WTC11 (cell line): ENCODE results near the gene GOLGA7B. TPM values are rescaled to one million over a fixed set of nuclear protein-coding genes. Genes with fewer than 3 reads are reported as not detected.

Experiments used
- ATAC-seq: fragments of 200-7000 bp; cut with Tn5 transposase; 2 replicates; pipeline ENCODE4 v1.10.0; 2021; ENCODE audit warnings: mild to moderate bottlenecking, moderate library complexity
- CTCF ChIA-PET: fragments of 300-600 bp; sonication (Branson Sonifier 250); formaldehyde crosslinking; loops from one replicate; lab custom pipeline; 2021; ENCODE audit warnings: antibody characterized with exemption; lab: Charles Lee
- POLR2A ChIA-PET: fragments of 350-600 bp; sonication (Branson Sonifier 250); formaldehyde crosslinking; loops from one replicate; lab custom pipeline; 2021; ENCODE audit warnings: antibody characterized with exemption; lab: Charles Lee
- DNase-seq: peaks from one replicate; pipeline ENCODE4 v3.0.0; 2021; ENCODE audit warnings: low spot score
- H3K27ac Mint-ChIP-seq: 2 replicates; pipeline ENCODE4 v1.8.0; 2021; ENCODE audit warnings: mixed read lengths
- H3K27me3 Mint-ChIP-seq: 2 replicates; pipeline ENCODE4 v1.8.0; 2021; ENCODE audit warnings: low read depth, mild to moderate bottlenecking, moderate library complexity, mixed read lengths
- H3K36me3 Mint-ChIP-seq: 2 replicates; pipeline ENCODE4 v1.8.0; 2021; ENCODE audit warnings: mixed read lengths
- H3K4me1 Mint-ChIP-seq: 2 replicates; pipeline ENCODE4 v1.8.0; 2022; ENCODE audit warnings: mixed read lengths
- H3K4me3 Mint-ChIP-seq: 2 replicates; pipeline ENCODE4 v1.8.0; 2021; ENCODE audit warnings: mild to moderate bottlenecking, moderate library complexity, mixed read lengths
- H3K9me3 Mint-ChIP-seq: 2 replicates; pipeline ENCODE4 v1.8.0; 2021; ENCODE audit warnings: mixed read lengths
- ATF1 ChIP-seq: sonication (generic); formaldehyde crosslinking; IDR thresholded peaks from 2 replicates; pipeline ENCODE4 v1.8.1; 2023; ENCODE audit warnings: mild to moderate bottlenecking, moderate library complexity, missing genetic modification reagents
- ATF2 ChIP-seq: sonication (generic); formaldehyde crosslinking; IDR thresholded peaks from 2 replicates; pipeline ENCODE4 v1.8.1; 2022; ENCODE audit warnings: low read depth, missing genetic modification reagents, borderline replicate concordance
- CREB1 ChIP-seq: sonication (generic); formaldehyde crosslinking; IDR thresholded peaks from 2 replicates; pipeline ENCODE4 v1.8.0; 2023; ENCODE audit warnings: mild to moderate bottlenecking, missing genetic modification reagents
- E2F1 ChIP-seq: sonication (generic); formaldehyde crosslinking; IDR thresholded peaks from 2 replicates; pipeline ENCODE4 v1.8.0; 2022; ENCODE audit warnings: mild to moderate bottlenecking, missing genetic modification reagents
- ESRRA ChIP-seq: sonication (generic); formaldehyde crosslinking; IDR thresholded peaks from 2 replicates; pipeline ENCODE4 v1.8.1; 2022; ENCODE audit warnings: mild to moderate bottlenecking, missing genetic modification reagents, borderline replicate concordance
- FOXK1 ChIP-seq: sonication (generic); formaldehyde crosslinking; IDR thresholded peaks from 2 replicates; pipeline ENCODE4 v1.8.0; 2022; ENCODE audit warnings: mild to moderate bottlenecking, moderate library complexity, missing genetic modification reagents
- KAT7 ChIP-seq: sonication (generic); formaldehyde crosslinking; IDR thresholded peaks from 2 replicates; pipeline ENCODE4 v1.8.1; 2023; ENCODE audit warnings: missing genetic modification reagents, mild to moderate bottlenecking, borderline replicate concordance
- NFATC4 ChIP-seq: fragments of 250-450 bp; sonication (Bioruptor Pico); IDR thresholded peaks from 2 replicates; pipeline ENCODE4 v1.9.0; 2021; ENCODE audit warnings: mild to moderate bottlenecking
- PRRX2 ChIP-seq: fragments of 250-450 bp; sonication (Bioruptor Pico); IDR thresholded peaks from 2 replicates; pipeline ENCODE4 v1.8.0; 2021; ENCODE audit warnings: mild to moderate bottlenecking
- RORB ChIP-seq: fragments of 250-450 bp; sonication (Bioruptor Pico); IDR thresholded peaks from 2 replicates; pipeline ENCODE4 v1.9.0; 2021; ENCODE audit warnings: mild to moderate bottlenecking
- SMAD4 ChIP-seq: sonication (generic); formaldehyde crosslinking; IDR thresholded peaks from 2 replicates; pipeline ENCODE4 v1.8.0; 2022; ENCODE audit warnings: mild to moderate bottlenecking, missing genetic modification reagents
- ZMAT4 ChIP-seq: fragments of 250-450 bp; sonication (Bioruptor Pico); IDR thresholded peaks from 2 replicates; pipeline ENCODE4 v1.9.0; 2021; ENCODE audit warnings: mild to moderate bottlenecking
- ZNF423 ChIP-seq: fragments of 250-450 bp; sonication (Bioruptor Pico); IDR thresholded peaks from 2 replicates; pipeline ENCODE4 v2.1.2; 2022; ENCODE audit warnings: mild to moderate bottlenecking, moderate library complexity
- ZNF671 ChIP-seq: fragments of 250-450 bp; sonication (Bioruptor Pico); IDR thresholded peaks from 2 replicates; pipeline ENCODE4 v1.8.0; 2021; ENCODE audit warnings: mild to moderate bottlenecking
- total RNA-seq: library from RNA; stranded (reverse); gene quantifications from 3 replicates; pipeline ENCODE4 v1.2.3, GENCODE V29; 2021
- TF ChIP-seq, protein P1 (sequence below): fragments of 250-450 bp; sonication (Bioruptor Pico); IDR thresholded peaks from 2 replicates; pipeline ENCODE4 v1.8.0; 2021; ENCODE audit warnings: mild to moderate bottlenecking
- TF ChIP-seq, protein P2 (sequence below): sonication (generic); formaldehyde crosslinking; IDR thresholded peaks from 2 replicates; pipeline ENCODE4 v1.8.1; 2022; ENCODE audit warnings: mild to moderate bottlenecking, missing genetic modification reagents, moderate library complexity, borderline replicate concordance
- TF ChIP-seq, protein P3 (sequence below): sonication (generic); formaldehyde crosslinking; IDR thresholded peaks from 2 replicates; pipeline ENCODE4 v1.8.1; 2022; ENCODE audit warnings: missing genetic modification reagents, borderline replicate concordance

Gene GOLGA7B
- total RNA-seq, 1 experiment from 2014 or later: 0.24 TPM

GRCh38 chr10:97861924-97862323, 12.3 kb downstream of the GOLGA7B start:
- POLR2A ChIA-PET: interaction anchor here (0.6 to 0.7 kb wide), 2 partner anchors 9 to 16 kb away, joined by 3 read pairs; no protein-coding TSS in a partner anchor
- Mint-ChIP-seq H3K9me3 (no peaks in the 10 kb centered on the region), H3K27me3 (no peaks in the 10 kb centered on the region; the same call in 1 of the 2 replicates), H3K4me1 (peaks cover 26% of the 10 kb centered on the region), H3K27ac (no peak overlapping the region), H3K36me3 (no peaks in the 10 kb centered on the region), H3K4me3 (no peak overlapping the region)
- TF ChIP-seq ESRRA (CRISPR knock-in tag) (peak; percentile 27; the same call in 1 of the 2 replicates), FOXK1 (CRISPR knock-in tag) (no peak)
- CTCF ChIA-PET: interaction anchor here (0.6 to 2.8 kb wide), 11 partner anchors 7 to 448 kb away, joined by 3 to 18 read pairs (median 4); partner anchors contain the start of genes GOLGA7B and MARVELD1
- DNase-seq: peak; percentile 50
- peak; percentile 85 for ATAC-seq

DNA sequence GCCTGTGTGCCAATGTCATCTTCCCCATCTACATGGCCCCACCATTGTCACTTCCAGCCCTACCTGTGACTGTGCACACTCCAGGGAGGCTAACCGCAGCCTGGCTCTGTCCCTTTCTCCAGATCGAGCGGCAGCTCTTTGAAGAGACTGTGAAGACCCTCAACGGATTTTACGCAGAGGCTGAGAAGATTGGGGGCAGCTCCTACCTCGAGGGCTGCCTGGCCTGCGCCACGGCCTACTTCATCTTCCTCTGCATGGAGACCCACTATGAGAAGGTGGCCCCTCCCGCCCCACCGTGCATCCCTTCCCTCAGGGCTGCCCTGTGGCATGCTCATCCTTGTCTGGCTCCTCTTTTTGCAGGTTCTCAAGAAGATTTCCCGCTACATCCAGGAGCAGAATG, 14.2 kb downstream of the GOLGA7B start:
- Mint-ChIP-seq H3K4me1 (peaks cover 29% of the 10 kb centered on the region), H3K27me3 (no peaks in the 10 kb centered on the region), H3K9me3 (no peaks in the 10 kb centered on the region), H3K27ac (no peak overlapping the region), H3K36me3 (no peaks in the 10 kb centered on the region), H3K4me3 (no peak overlapping the region)
- no peak for DNase-seq
- no peak for ATAC-seq
- TF ChIP-seq PRRX2 (CRISPR knock-in tag) (no peak), ZMAT4 (CRISPR knock-in tag) (no peak), SMAD4 (CRISPR knock-in tag) (no peak), NFATC4 (CRISPR knock-in tag) (no peak), CREB1 (no peak), ZNF671 (CRISPR knock-in tag) (no peak), ATF1 (CRISPR knock-in tag) (no peak), RORB (CRISPR knock-in tag) (no peak), ZNF423 (CRISPR knock-in tag) (no peak), ATF2 (CRISPR knock-in tag) (no peak), E2F1 (no peak), KAT7 (CRISPR knock-in tag) (no peak)
- TF ChIP-seq, protein P1, sequence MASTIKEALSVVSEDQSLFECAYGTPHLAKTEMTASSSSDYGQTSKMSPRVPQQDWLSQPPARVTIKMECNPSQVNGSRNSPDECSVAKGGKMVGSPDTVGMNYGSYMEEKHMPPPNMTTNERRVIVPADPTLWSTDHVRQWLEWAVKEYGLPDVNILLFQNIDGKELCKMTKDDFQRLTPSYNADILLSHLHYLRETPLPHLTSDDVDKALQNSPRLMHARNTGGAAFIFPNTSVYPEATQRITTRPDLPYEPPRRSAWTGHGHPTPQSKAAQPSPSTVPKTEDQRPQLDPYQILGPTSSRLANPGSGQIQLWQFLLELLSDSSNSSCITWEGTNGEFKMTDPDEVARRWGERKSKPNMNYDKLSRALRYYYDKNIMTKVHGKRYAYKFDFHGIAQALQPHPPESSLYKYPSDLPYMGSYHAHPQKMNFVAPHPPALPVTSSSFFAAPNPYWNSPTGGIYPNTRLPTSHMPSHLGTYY (CRISPR knock-in tag): no peak
- TF ChIP-seq, protein P2, sequence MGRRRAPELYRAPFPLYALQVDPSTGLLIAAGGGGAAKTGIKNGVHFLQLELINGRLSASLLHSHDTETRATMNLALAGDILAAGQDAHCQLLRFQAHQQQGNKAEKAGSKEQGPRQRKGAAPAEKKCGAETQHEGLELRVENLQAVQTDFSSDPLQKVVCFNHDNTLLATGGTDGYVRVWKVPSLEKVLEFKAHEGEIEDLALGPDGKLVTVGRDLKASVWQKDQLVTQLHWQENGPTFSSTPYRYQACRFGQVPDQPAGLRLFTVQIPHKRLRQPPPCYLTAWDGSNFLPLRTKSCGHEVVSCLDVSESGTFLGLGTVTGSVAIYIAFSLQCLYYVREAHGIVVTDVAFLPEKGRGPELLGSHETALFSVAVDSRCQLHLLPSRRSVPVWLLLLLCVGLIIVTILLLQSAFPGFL (CRISPR knock-in tag): no peak
- TF ChIP-seq, protein P3, sequence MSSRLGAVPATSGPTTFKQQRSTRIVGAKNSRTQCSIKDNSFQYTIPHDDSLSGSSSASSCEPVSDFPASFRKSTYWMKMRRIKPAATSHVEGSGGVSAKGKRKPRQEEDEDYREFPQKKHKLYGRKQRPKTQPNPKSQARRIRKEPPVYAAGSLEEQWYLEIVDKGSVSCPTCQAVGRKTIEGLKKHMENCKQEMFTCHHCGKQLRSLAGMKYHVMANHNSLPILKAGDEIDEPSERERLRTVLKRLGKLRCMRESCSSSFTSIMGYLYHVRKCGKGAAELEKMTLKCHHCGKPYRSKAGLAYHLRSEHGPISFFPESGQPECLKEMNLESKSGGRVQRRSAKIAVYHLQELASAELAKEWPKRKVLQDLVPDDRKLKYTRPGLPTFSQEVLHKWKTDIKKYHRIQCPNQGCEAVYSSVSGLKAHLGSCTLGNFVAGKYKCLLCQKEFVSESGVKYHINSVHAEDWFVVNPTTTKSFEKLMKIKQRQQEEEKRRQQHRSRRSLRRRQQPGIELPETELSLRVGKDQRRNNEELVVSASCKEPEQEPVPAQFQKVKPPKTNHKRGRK: no peak
- CTCF ChIA-PET: interaction anchor here (1.1 kb wide), 1 partner anchor 72 kb away, joined by 4 read pairs; no protein-coding TSS in a partner anchor
- POLR2A ChIA-PET: no interaction called here
